Trophoblast cell (in vitro differentiated cells and primary cell): ENCODE results near the gene ZBTB16.

ENCODE experiments used
- DNase-seq, 2 donors: peaks; one replicate each; pipeline ENCODE4 v3.0.0-alpha.2; 2016
- H2AFZ ChIP-seq: 2 replicates; pipeline ENCODE4 v1.6.1; 2013; ENCODE audit warnings: low read length, moderate library complexity, mild to moderate bottlenecking; ENCODE audit not compliant: insufficient read depth, poor library complexity
- H2AK5ac ChIP-seq: 2 replicates; pipeline ENCODE4 v1.6.1; 2013; ENCODE audit warnings: mild to moderate bottlenecking, low read length
- H2BK120ac ChIP-seq: 2 replicates; pipeline ENCODE4 v1.6.1; 2013; ENCODE audit warnings: low read length, mild to moderate bottlenecking, moderate library complexity; ENCODE audit not compliant: insufficient read depth, poor library complexity
- H2BK12ac ChIP-seq: 2 replicates; pipeline ENCODE4 v1.6.1; 2013; ENCODE audit warnings: mild to moderate bottlenecking, low read length, moderate library complexity
- H2BK5ac ChIP-seq: 2 replicates; pipeline ENCODE4 v1.6.1; 2013; ENCODE audit warnings: low read length, low read depth, moderate library complexity, mild to moderate bottlenecking; ENCODE audit not compliant: poor library complexity
- H3K14ac ChIP-seq: 2 replicates; pipeline ENCODE4 v1.6.1; 2013; ENCODE audit warnings: mild to moderate bottlenecking, low read length
- H3K18ac ChIP-seq: 2 replicates; pipeline ENCODE4 v1.6.1; 2013; ENCODE audit warnings: mild to moderate bottlenecking, low read length
- H3K23ac ChIP-seq: 2 replicates; pipeline ENCODE4 v1.6.1; 2013; ENCODE audit warnings: low read length
- H3K27ac ChIP-seq: 2 replicates; pipeline ENCODE4 v1.5.1; 2013; ENCODE audit warnings: low read depth, mild to moderate bottlenecking, inconsistent platforms, low read length, moderate library complexity
- H3K27me3 ChIP-seq: 2 replicates; pipeline ENCODE4 v1.6.1; 2013; ENCODE audit warnings: inconsistent platforms, mild to moderate bottlenecking, low read length, moderate library complexity; ENCODE audit not compliant: insufficient read depth
- H3K36me3 ChIP-seq, 2 experiments: 1 replicate in 1 of 2; 2 replicates in 1 of 2; pipeline ENCODE4 v1.6.1; 2013; ENCODE audit warnings: low read length in 2 of 2, mild to moderate bottlenecking in 2 of 2, moderate library complexity in 1 of 2; ENCODE audit not compliant: insufficient read depth in 2 of 2, control insufficient read depth in 1 of 2
- H3K4ac ChIP-seq: 2 replicates; pipeline ENCODE4 v1.6.1; 2013; ENCODE audit warnings: low read depth, mild to moderate bottlenecking, low read length, moderate library complexity
- H3K4me1 ChIP-seq, 2 experiments: 1 replicate in 1 of 2; 2 replicates in 1 of 2; pipeline ENCODE4 v1.6.1; 2013; ENCODE audit warnings: low read length in 2 of 2, mild to moderate bottlenecking in 2 of 2, moderate library complexity in 1 of 2; ENCODE audit not compliant: insufficient read depth in 2 of 2, control insufficient read depth in 1 of 2
- H3K4me2 ChIP-seq: 2 replicates; pipeline ENCODE4 v1.6.1; 2013; ENCODE audit warnings: inconsistent platforms, mild to moderate bottlenecking, low read length, moderate library complexity
- H3K4me3 ChIP-seq: 2 replicates; pipeline ENCODE4 v1.5.1; 2013; ENCODE audit warnings: mild to moderate bottlenecking, low read depth, low read length, inconsistent platforms
- H3K79me1 ChIP-seq: one replicate; pipeline ENCODE4 v1.6.1; 2013; ENCODE audit warnings: low read length
- H3K79me2 ChIP-seq: 2 replicates; pipeline ENCODE4 v1.6.1; 2013; ENCODE audit warnings: low read length, mild to moderate bottlenecking; ENCODE audit not compliant: control insufficient read depth, insufficient read depth, poor library complexity
- H3K9ac ChIP-seq: 2 replicates; pipeline ENCODE4 v1.6.1; 2013; ENCODE audit warnings: mild to moderate bottlenecking, low read length
- H3K9me3 ChIP-seq: 2 replicates; pipeline ENCODE4 v1.6.1; 2013; ENCODE audit warnings: low read depth, mild to moderate bottlenecking, control low read depth, inconsistent platforms, low read length; ENCODE audit not compliant: insufficient read depth
- H4K12ac ChIP-seq: 2 replicates; pipeline ENCODE4 v1.6.1; 2013; ENCODE audit warnings: low read depth, mild to moderate bottlenecking, low read length, moderate library complexity
- H4K8ac ChIP-seq: 2 replicates; pipeline ENCODE4 v1.6.1; 2013; ENCODE audit warnings: low read depth, mild to moderate bottlenecking, low read length, moderate library complexity
- H4K91ac ChIP-seq: one replicate; pipeline ENCODE4 v1.6.1; 2013; ENCODE audit warnings: low read depth, mild to moderate bottlenecking, low read length, moderate library complexity
- WGBS: extraction: QIAGEN DNeasy Blood & Tissue Kit; methylation state at CpG from one replicate; pipeline ENCODE4 v1.1.7; 2013; ENCODE audit warnings: missing lambda C conversion rate; ENCODE audit not compliant: insufficient read length, insufficient coverage; ENCODE audit errors: extremely low coverage; 5-methylcytosine and 5-hydroxymethylcytosine counted together

Gene ZBTB16

GRCh38 chr11:114082415-114082748 is 22.9 kb downstream of the ZBTB16 start:
- Histone ChIP-seq H4K8ac (no peak overlapping the region), H2BK12ac (no peak overlapping the region), H3K27ac (no peak overlapping the region), H2BK5ac (no peak overlapping the region), H3K4me1 (peaks cover 2 to 6% of the 10 kb centered on the region in 2 experiments), H3K9ac (no peak overlapping the region), H2AFZ (no peak overlapping the region), H3K79me2 (no peaks in the 10 kb centered on the region), H3K14ac (no peak overlapping the region), H4K91ac (no peak overlapping the region), H3K4me2 (no peak overlapping the region), H3K4ac (no peak overlapping the region), H3K9me3 (no peaks in the 10 kb centered on the region), H3K23ac (no peak overlapping the region), H2AK5ac (no peak overlapping the region), H3K4me3 (no peak overlapping the region), H3K18ac (no peak overlapping the region), H2BK120ac (no peak overlapping the region), H3K36me3 (no peaks in the 10 kb centered on the region), H3K79me1 (no peaks in the 10 kb centered on the region), H4K12ac (no peak overlapping the region), H3K27me3 (no peaks in the 10 kb centered on the region)
- DNase-seq, result no peak
- no CpG with 5 or more reads among the region's 6 CpGs for WGBS

- Histone ChIP-seq H2BK120ac (no peak overlapping the region), H3K27me3 (no peaks in the 10 kb centered on the region), H3K4me1 (peaks cover 0 to 2% of the 10 kb centered on the region in 2 experiments), H2BK12ac (no peak overlapping the region), H4K91ac (no peak overlapping the region), H3K4ac (no peak overlapping the region), H2AK5ac (no peak overlapping the region), H4K8ac (no peak overlapping the region), H3K18ac (no peak overlapping the region), H3K4me3 (no peak overlapping the region), H3K9ac (no peak overlapping the region), H2BK5ac (no peak overlapping the region), H3K36me3 (no peaks in the 10 kb centered on the region), H3K4me2 (no peak overlapping the region), H3K23ac (no peak overlapping the region), H3K79me2 (no peaks in the 10 kb centered on the region), H3K27ac (no peak overlapping the region), H3K14ac (no peak overlapping the region), H2AFZ (no peak overlapping the region), H3K9me3 (no peaks in the 10 kb centered on the region), H3K79me1 (no peaks in the 10 kb centered on the region), H4K12ac (no peak overlapping the region)
- WGBS, result no CpG with 5 or more reads among the region's 22 CpGs
- no peak for DNase-seq
These were observed 23.3 kb downstream of the ZBTB16 start for GRCh38 chr11:114082767-114083181.

GRCh38 chr11:114083391-114084252 is 24.1 kb downstream of the ZBTB16 start:
- no peak overlapping the region for H3K4ac ChIP-seq
- no peaks in the 10 kb centered on the region for H3K9me3 ChIP-seq
- H3K14ac ChIP-seq, result no peak overlapping the region
- H2BK5ac ChIP-seq, result no peak overlapping the region
- H3K27me3 ChIP-seq, result no peaks in the 10 kb centered on the region
- H3K18ac ChIP-seq, result no peak overlapping the region
- H2AFZ ChIP-seq, result no peak overlapping the region
- H4K12ac ChIP-seq, result no peak overlapping the region
- no peak overlapping the region for H2AK5ac ChIP-seq
- H3K23ac ChIP-seq, result no peak overlapping the region
- DNase-seq, result no peak
- no CpG with 5 or more reads among the region's 11 CpGs for WGBS
- H3K79me2 ChIP-seq, result no peaks in the 10 kb centered on the region
- H3K9ac ChIP-seq, result no peak overlapping the region
- H4K8ac ChIP-seq, result no peak overlapping the region
- H3K27ac ChIP-seq, result no peak overlapping the region
- H3K4me1 ChIP-seq, result no peaks in the 10 kb centered on the region
- H3K36me3 ChIP-seq, result no peaks in the 10 kb centered on the region
- H3K79me1 ChIP-seq, result no peaks in the 10 kb centered on the region
- no peak overlapping the region for H2BK12ac ChIP-seq
- no peak overlapping the region for H3K4me3 ChIP-seq
- no peak overlapping the region for H3K4me2 ChIP-seq
- H2BK120ac ChIP-seq, result no peak overlapping the region
- H4K91ac ChIP-seq, result no peak overlapping the region

- Histone ChIP-seq H4K91ac (no peak overlapping the region), H3K27me3 (no peaks in the 10 kb centered on the region), H2AK5ac (no peak overlapping the region), H2AFZ (no peak overlapping the region), H3K9me3 (peaks cover 2% of the 10 kb centered on the region), H3K27ac (no peak overlapping the region), H2BK5ac (no peak overlapping the region), H2BK12ac (no peak overlapping the region), H3K23ac (no peak overlapping the region), H4K8ac (no peak overlapping the region), H4K12ac (no peak overlapping the region), H3K4me1 (no peaks in the 10 kb centered on the region), H3K79me1 (no peaks in the 10 kb centered on the region), H3K14ac (no peak overlapping the region), H3K79me2 (no peaks in the 10 kb centered on the region), H2BK120ac (no peak overlapping the region), H3K9ac (no peak overlapping the region), H3K36me3 (no peaks in the 10 kb centered on the region), H3K4me2 (no peak overlapping the region), H3K18ac (no peak overlapping the region), H3K4me3 (no peak overlapping the region), H3K4ac (no peak overlapping the region)
- no CpG with 5 or more reads among the region's 4 CpGs for WGBS
- no peak for DNase-seq
These were observed 24.9 kb downstream of the ZBTB16 start for GRCh38 chr11:114084414-114084813.
